Stomach (tissue), 9 donors: ENCODE measurements around the gene RTN4RL1. TPM values are rescaled to one million over a fixed set of nuclear protein-coding genes. Genes with fewer than 3 reads are reported as not detected.

Source experiments
- DNase-seq, 2 donors: peaks; one replicate each; pipeline versions ENCODE4 v3.0.0 to v3.0.0-alpha.2; 2013 to 2019
- H3K27ac ChIP-seq, 5 donors: fragments of 200-600 bp in 4 of 5; sonication (generic) in 4 of 5; one replicate each; pipeline ENCODE4 v1.5.1; 2013 to 2019; ENCODE audit warnings: mild to moderate bottlenecking in 1 of 5, moderate library complexity in 1 of 5
- H3K27me3 ChIP-seq, 3 donors: fragments of 200-600 bp; sonication (generic); one replicate each; pipeline ENCODE4 v1.5.1; 2017 to 2019; ENCODE audit warnings: mixed run types in 1 of 3
- H3K36me3 ChIP-seq, 4 donors: fragments of 200-600 bp; sonication (generic); 1 replicate in 3 of 4; 2 replicates in 1 of 4; pipeline ENCODE4 v1.5.1; 2016 to 2019
- H3K4me1 ChIP-seq, 4 donors: fragments of 200-600 bp; sonication (generic); one replicate each; pipeline ENCODE4 v1.5.1; 2016 to 2019
- H3K4me3 ChIP-seq, 4 donors: fragments of 200-600 bp; sonication (generic) in 3 of 4; one replicate each; pipeline ENCODE4 v1.5.1; 2016 to 2019; ENCODE audit warnings: mild to moderate bottlenecking in 1 of 4
- H3K9me3 ChIP-seq, 4 donors: fragments of 200-600 bp; sonication (generic); one replicate each; pipeline ENCODE4 v1.5.1; 2016 to 2019
- CTCF ChIP-seq, 7 experiments: fragments of 450-650 bp in 4 of 7; fragments of 200-600 bp in 3 of 7; sonication (generic) in 3 of 7; IDR thresholded peaks; one replicate each; pipeline ENCODE4 v1.5.1; 2016 to 2019; ENCODE audit warnings: antibody characterized with exemption in 7 of 7, control low read depth in 2 of 7, mild to moderate bottlenecking in 1 of 7
- EP300 ChIP-seq: sonication (generic); formaldehyde crosslinking; IDR thresholded peaks from one replicate; pipeline ENCODE4 v1.6.1; 2017; ENCODE audit warnings: antibody characterized with exemption
- POLR2A ChIP-seq, 4 donors: fragments of 450-650 bp; IDR thresholded peaks; one replicate each; pipeline ENCODE4 v1.6.1; 2016; ENCODE audit warnings: antibody characterized with exemption in 4 of 4, control low read depth in 2 of 4, mild to moderate bottlenecking in 1 of 4, moderate library complexity in 1 of 4
- POLR2AphosphoS5 ChIP-seq, 3 donors: sonication (generic); formaldehyde crosslinking; IDR thresholded peaks; one replicate each; pipeline ENCODE4 v1.6.1; 2016; ENCODE audit warnings: antibody characterized with exemption in 3 of 3
- WGBS, 5 donors: extraction: QIAGEN DNeasy Blood & Tissue Kit in 3 of 5; methylation state at CpG; one replicate each; pipeline versions ENCODE4 v1.1.5 to v1.1.7; 2013 to 2018; 5-methylcytosine and 5-hydroxymethylcytosine counted together
- intact Hi-C: fragments of 100-400 bp; cut with DNase I; formaldehyde crosslinking; loops from one replicate; pipeline ENCODE4 v1.15.1; 2023; ENCODE audit warnings: low total_unique reads
- polyA plus RNA-seq, 3 donors: library from polyadenylated mRNA; stranded (reverse); fragments of 200-250 nt; gene quantifications; one replicate each; pipeline ENCODE4 v1.2.3, GENCODE V29; 2013
- small RNA-seq, 4 donors: library from RNA; depleted of rRNA; stranded (forward); fragments of <200 nt; gene quantifications; one replicate each; pipeline ENCODE3, GENCODE V24; 2016
- total RNA-seq, 5 donors: library from RNA; depleted of rRNA; stranded (reverse); fragments of >200 nt; gene quantifications; one replicate each; pipeline versions ENCODE4 v1.1.0 to v1.2.3, GENCODE V29; 2014 to 2016
- donor health status: healthy with polysubstance abuse.
- donor health status: Bipolar disorder and iron deficiency.
- donor health status: healthy.

The RTN4RL1 gene
- total and polyA plus RNA-seq, 8 donors = 0.50 to 0.92 (median 0.72) TPM; not detected in 4

GRCh38 chr17:1888741-1889140, 136.4 kb downstream of the RTN4RL1 start:
- Histone ChIP-seq H3K4me3 (no peak overlapping the region), H3K9me3 (no peaks in the 10 kb centered on the region), H3K36me3 (peaks cover 41 to 100% (median 100%) of the 10 kb centered on the region in 4 donors), H3K4me1 (no peaks in the 10 kb centered on the region), H3K27ac (no peak overlapping the region), H3K27me3 (no peaks in the 10 kb centered on the region)
- DNase-seq = no peak
- intact Hi-C loops = no loop called here
- TF ChIP-seq EP300 (no peak), POLR2AphosphoS5 (IDR thresholded peaks at IDR 0.05) (no peak), POLR2A (IDR thresholded peaks at IDR 0.05) (no peak), CTCF (IDR thresholded peaks at IDR 0.05) (no peak)
- WGBS, 5 donors = 88 to 96% (median 93%) methylated on average over 14 of the region's 14 CpGs

Small RNA genes within 50 kb of the gene (small RNA-seq; reads per million reads assigned to genes)
- gene AC090617.9 (0 reads per million in 4 donors), gene MIR132 (9.6 to 66.3 (median 30.5) reads per million in 4 donors), gene MIR212 (2.6 to 11.3 (median 8.8) reads per million in 4 donors), gene OVCA2 (0 reads per million in 4 donors)

Other genes starting within 250 kb of the RTN4RL1 start
- 10 to 100 TPM in 3 of 5 donors, 1 to 10 TPM in 2; 4.7 to 21.0 (median 12.1) TPM for gene SMYD4, start 195.4 kb downstream of the RTN4RL1 start, total RNA-seq
- gene SMYD4, start 195.4 kb downstream of the RTN4RL1 start, polyA plus RNA-seq = 1 to 10 TPM; 2.7 to 6.6 (median 3.8) TPM
- gene RPA1, start 195.3 kb downstream of the RTN4RL1 start, total RNA-seq = 10 to 100 TPM; 10.3 to 57.5 (median 27.7) TPM
- 10 to 100 TPM; 14.9 to 24.7 (median 22.9) TPM for gene RPA1, start 195.3 kb downstream of the RTN4RL1 start, polyA plus RNA-seq
- 100 to 1,000 TPM in 2 of 5 donors, 10 to 100 TPM in 3; 26.1 to 188 (median 95.0) TPM for gene DPH1, start 4.8 kb upstream of the RTN4RL1 start, total RNA-seq
- 10 to 100 TPM; 11.6 to 27.9 (median 17.7) TPM for gene DPH1, start 4.8 kb upstream of the RTN4RL1 start, polyA plus RNA-seq
- gene OVCA2, start 16.7 kb upstream of the RTN4RL1 start, total RNA-seq = 10 to 100 TPM in 3 of 5 donors, 1 to 10 TPM in 1, not detected in 1; 3.1 to 31.9 (median 17.3) TPM
- 10 to 100 TPM; 60.3 to 83.4 (median 66.7) TPM for gene OVCA2, start 16.7 kb upstream of the RTN4RL1 start, polyA plus RNA-seq
- gene HIC1, start 29.8 kb upstream of the RTN4RL1 start, total RNA-seq = 100 to 1,000 TPM in 1 of 5 donors, 10 to 100 TPM in 1, 1 to 10 TPM in 3; 7.6 to 107 (median 9.4) TPM
- gene HIC1, start 29.8 kb upstream of the RTN4RL1 start, polyA plus RNA-seq = 10 to 100 TPM in 1 of 3 donors, 1 to 10 TPM in 2; 1.5 to 11.2 (median 6.2) TPM